Stimulated activated CD4-positive, alpha-beta T cell treated with anti-CD3 and anti-CD28 coated beads, TNF-alpha, amount 100 ng/mL, for 1 hour (primary cell): ENCODE measurements around the gene C11orf52.
A peak's percentile ranks its signal among the peaks of the same experiment; 100 is the strongest.
"Not testable (repeated sequence)": the region's sequence is repeated elsewhere in the genome, so short reads cannot be mapped to it uniquely, and the experiment has no call there.

Experiments
- DNase-seq, 3 donors: peaks; one replicate each; pipeline ENCODE4 v3.0.0-alpha.2; 2020; ENCODE audit warnings: low read depth in 3 of 3, low spot score in 1 of 3

C11orf52 gene

GRCh38 chr11:111912535-111912934, 6.2 kb upstream of the C11orf52 start, which contains the start of gene HSPB2:
Gene HSPB2, plus strand, starts transcription at chr11:111912734. Its CDS starts 96 bp downstream, at chr11:111912830.
- DNase-seq = no peak

DNA sequence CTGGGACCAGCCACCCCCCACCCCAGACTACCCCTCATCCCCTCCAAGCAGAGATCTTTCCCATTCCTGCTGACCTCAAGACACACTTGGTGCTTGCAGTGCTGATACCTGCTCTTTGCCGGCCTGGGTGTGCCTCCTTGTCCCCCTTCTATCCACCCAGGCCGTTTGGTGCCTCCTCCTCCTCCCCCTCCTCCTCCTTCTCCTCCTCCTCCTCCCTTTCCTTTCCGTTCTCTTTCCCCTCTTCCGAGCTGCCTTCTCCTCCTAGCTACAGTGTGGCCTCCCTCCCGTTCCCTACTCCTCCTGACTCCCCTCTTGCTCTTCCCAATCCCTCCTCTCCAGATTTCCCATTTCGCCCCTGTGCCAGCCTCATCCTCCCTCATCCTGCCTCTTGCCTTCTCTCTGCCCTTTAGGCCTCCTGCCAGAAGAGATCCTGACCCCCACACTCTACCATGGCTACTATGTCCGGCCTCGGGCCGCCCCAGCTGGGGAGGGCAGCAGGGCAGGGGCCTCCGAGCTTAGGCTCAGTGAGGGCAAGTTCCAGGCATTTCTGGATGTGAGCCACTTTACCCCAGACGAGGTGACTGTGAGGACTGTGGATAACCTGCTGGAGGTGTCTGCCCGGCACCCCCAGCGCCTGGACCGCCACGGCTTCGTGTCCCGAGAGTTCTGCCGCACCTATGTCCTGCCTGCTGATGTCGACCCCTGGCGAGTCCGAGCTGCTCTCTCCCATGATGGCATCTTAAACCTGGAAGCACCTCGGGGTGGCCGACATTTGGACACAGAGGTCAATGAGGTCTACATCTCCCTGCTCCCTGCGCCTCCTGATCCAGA, 5.5 kb upstream of the C11orf52 start:
- DNase-seq = no peak

GRCh38 chr11:111913997-111914396, 4.7 kb upstream of the C11orf52 start:
- DNase-seq = no peak

GRCh38 chr11:111916768-111917167, 1.9 kb upstream of the C11orf52 start:
- DNase-seq = no peak

- DNase-seq = no peak
Measured at GRCh38 chr11:111917312-111917711, 1.4 kb upstream of the C11orf52 start.

- no peak for DNase-seq
Measured at GRCh38 chr11:111917788-111918187, 925 bp upstream of the C11orf52 start.

DNA sequence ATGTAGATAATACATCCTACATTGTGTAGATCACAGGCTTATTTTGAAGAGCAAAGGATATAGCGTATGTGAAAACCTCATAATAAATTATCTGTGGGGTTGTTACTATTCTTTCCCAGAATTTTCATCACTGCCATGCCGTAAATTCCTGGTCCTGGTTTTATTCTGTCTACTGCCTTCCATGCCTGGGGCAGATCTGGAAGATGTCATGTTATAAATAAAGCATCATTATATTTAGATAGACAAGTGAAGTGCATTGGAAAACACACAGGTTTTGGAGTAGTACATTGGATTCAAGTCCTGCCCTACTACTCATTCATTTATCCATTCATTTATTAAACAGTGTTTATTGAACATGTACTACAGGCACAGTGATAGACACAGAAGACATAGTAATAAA, 2.2 kb downstream of the C11orf52 start:
- DNase-seq = no peak

DNA sequence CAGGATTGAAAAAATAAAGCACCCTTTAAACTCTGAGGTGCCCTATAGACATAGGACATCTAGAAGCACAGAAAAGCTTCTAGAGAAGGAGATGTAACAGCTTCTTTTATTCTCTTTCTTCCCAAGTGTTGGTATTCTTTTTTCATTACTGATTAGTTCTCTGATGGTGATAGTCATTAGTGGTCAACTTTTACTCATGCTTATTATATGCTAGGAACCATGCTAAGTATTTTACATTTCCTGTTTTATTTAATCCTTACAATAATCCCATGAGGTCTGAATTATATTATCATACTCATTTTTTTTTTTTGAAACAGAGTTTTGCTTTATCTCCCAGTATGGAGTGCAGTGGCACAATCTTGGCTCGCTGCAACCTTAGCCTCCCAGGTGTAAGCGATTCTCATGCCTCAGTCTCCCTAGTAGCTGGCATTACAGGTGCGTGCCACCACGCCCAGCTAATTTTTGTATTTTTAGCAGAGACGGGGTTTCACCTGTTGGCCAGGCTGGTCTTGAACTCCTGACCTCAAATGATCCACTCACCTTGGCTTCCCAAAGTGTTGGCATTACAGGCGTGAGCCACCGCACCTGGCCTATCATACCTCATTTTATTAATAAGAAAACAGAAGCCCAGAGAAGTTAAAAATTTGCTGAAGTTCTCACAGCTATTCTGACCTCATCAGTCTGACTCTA, 3.0 kb downstream of the C11orf52 start:
- DNase-seq = no peak

DNA sequence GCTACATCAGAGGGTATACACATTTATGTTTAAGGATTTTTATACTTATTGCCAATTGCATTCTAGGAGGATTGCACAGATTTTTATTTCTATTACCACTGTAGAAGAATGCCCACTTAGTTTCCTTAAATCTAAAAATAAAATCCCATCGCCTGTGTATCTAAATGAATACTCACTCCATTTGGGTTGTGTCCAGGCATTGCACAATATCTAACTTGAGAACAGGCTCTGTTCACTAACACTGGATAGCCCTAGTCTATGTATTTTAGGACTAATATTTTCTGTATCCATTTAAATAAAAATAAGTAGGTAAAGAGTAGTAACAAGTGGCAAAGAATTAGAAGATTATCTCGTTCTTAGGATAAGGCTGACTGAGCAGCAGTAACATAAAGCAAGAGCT, 4.1 kb downstream of the C11orf52 start:
- no peak for DNase-seq

DNA sequence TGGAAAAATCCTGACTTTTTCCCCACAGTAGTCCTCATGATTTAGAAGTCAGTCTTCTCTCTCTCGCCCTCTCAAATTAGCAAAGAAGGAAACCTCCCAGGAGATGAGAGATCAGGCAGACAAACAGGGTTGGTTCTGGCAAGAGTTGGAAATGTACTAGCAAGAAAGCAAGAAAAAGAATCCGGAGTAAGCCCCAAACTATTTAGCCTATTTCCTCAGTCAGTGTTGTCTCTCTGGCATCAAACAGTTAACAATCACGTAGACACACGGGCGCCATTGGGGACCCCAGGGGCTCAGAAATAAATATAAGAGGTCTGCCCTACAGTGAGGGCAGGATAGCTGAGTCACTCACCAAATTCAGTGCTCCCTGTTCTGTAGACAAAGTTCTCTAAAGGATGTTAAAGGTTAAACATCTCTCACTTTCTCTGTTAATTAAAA, 4.7 kb downstream of the C11orf52 start:
- no peak for DNase-seq

GRCh38 chr11:111923951-111924350, 5.2 kb downstream of the C11orf52 start:
- DNase-seq = no peak

GRCh38 chr11:111925953-111926352, 7.2 kb downstream of the C11orf52 start:
- DNase-seq = no peak

DNA sequence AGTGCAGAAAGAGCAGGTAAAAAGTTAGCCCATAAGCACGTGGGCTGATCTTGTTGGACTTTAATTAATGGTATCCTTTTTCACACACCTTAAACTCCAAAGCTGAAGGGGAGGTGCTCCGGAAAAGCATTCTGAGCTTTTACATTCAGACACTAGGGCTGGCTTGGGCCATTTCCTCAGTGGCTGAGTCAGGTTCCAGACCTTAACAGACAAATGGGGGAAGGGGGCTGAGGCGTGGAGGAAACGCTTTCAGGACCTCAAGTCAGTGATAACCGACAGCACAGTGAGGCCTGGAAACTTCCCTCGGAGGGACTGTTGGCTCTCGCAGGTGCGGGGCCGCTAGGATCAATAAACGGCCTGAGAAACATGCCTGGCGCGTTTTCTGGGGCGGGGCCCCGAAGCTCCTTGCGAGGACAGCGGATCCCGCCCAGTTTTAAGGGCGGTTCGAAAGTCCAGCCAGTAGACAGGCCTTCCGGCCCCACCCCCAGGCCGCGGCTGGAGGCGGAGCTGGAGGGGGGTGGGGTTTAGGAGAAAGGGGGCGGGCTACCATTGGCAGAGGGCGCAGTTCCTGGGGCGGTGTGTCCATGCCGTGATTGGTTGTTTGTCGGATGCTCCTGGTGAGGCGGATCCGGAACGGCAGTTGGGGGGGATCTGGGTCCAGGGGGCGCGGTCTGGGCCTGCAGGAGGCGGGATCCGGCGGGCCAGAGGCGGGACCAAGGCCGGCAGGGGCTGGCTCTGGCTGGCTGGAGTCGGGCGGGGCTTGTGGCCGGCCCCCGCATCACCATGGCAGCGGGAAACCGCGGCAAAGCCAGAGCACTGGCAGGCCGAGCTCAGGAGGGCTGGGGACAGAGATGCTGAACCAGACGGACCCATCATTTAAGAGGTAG, 8.0 kb downstream of the C11orf52 start:
- peak; percentile 82 to 92 (median 92) for DNase-seq

DNA sequence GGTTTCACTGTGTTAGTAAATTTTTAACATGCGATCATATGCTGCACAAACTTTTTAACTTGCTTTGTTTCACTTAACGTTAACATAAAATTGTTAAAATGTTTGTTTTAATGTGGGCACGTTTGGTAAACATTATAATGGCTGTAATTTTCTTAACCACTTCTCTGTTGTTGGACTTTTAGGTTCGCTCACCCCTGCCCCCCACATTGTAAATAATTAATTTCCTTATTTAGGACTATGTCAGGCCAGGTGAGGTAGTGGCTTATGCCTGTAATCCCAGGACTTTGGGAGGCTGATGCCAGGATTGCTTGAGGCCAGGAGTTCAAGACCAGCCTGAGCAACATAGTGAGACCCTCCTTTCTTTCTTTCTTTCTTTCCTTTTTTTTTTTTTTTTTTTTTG, 11.8 kb downstream of the C11orf52 start:
- no peak for DNase-seq

GRCh38 chr11:111932611-111932950, 13.9 kb downstream of the C11orf52 start:
- DNase-seq = no peak

DNA sequence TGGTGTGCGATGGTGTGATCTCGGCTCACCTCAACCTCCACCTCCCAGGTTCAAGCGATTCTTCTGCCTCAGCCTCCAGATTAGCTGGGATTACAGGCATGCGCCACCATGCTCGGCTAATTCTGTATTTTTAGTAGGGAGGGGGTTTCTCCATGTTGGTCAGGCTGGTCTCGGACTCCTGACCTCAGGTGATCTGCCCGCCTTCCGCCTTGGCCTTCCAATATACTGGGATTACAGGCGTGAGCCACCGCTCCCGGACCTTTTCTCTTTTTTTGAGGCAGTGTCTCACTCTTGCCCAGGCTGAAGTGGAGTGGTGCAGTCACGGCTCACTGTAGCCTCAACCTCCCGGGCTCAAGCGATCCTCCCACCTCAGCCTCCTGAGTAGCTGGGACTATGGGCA, 14.5 kb downstream of the C11orf52 start:
- not testable (repeated sequence) for DNase-seq

DNA sequence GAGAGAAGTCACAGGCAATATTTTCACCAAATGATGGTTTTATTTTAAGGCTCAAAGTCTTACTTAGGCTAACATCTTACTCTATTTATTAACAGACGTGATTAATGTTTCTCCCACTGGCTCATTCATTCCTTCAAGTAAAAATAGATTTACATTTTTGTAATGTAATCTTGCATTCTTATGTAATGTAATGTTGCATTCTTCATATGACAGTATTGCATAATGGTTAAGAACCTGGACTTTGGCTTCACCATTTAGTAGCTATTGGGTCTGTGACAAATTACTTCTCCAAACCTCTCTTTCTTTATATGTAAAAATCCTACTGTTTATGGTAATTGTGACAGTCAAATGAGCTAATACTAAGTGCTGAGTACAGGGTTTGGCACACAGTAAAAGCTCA, 15.2 kb downstream of the C11orf52 start:
- no peak for DNase-seq

DNA sequence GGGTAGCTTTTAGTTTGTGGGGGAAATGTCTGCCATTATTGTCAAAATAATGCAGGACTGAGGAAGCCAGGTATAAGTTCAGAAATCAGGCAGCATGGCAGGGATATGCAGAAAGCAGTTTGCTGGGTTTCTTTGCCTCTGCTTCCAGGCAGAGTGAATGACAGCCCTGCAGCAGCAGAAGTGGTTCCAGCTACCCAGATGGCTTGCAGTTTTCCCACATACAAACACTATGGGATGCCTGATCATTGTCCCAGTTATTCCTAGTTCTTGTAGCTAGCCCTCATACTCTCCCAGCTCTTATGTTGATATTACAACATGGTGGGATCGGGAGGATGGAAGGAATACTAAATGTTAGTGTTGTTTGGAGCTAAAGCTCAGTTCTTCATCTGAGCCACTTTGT, 15.6 kb downstream of the C11orf52 start:
- DNase-seq = no peak

GRCh38 chr11:111935317-111936039, 16.8 kb downstream of the C11orf52 start:
- DNase-seq = no peak

DNA sequence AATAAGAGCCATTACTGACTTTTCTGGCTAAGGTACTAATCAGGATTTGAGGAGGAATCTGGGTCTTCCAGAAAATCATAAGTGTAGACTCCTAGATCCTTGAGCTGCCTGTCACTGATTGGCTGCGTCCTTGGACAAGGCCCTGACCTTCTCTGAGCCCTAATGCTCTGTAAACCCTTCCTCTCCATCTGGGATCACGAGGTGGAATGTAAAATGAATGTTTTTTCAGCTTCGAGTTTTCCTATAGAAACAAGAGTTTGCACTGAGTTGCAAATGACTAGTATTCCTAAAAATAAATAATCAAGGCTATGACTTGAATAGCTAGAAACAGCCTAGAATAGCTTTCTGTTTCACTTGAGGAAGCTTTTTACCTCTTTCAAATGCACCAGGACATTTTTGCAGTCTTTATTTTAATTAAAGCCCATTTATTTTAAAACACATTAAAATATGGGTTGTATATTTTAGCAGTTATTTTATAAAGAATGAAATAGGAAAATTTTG, 17.4 kb downstream of the C11orf52 start:
- no peak for DNase-seq

- DNase-seq = peak in 1 of 3 donors; percentile 13
Measured at GRCh38 chr11:111937461-111937769, 18.7 kb downstream of the C11orf52 start.
